ENCODE data around the gene PRPH.

PRPH gene

GRCh38 chr12:49340095-49340870 is 45.3 kb downstream of the PRPH start:
- in situ Hi-C loops (cut with MboI; ENCODE audit: low sequenced_read_pairs, unreplicated experiment): no loop called here
- no peak for DNase-seq (ENCODE audit: low spot score)

GRCh38 chr12:49340971-49341776 is 46.2 kb downstream of the PRPH start:
- DNase-seq (ENCODE audit: low spot score): no peak
- TF ChIP-seq CTCF (IDR thresholded peaks at IDR 0.05; ENCODE audit: borderline replicate concordance, control extremely low read depth, extremely low read depth, insufficient read depth, missing control alignments): no peak
- in situ Hi-C loops (cut with MboI; ENCODE audit: low sequenced_read_pairs, unreplicated experiment): no loop called here

More at GRCh38 chr12:49340095-49340870, 45.3 kb downstream of the PRPH start:
- no peak for TF ChIP-seq CTCF (IDR thresholded peaks at IDR 0.05; ENCODE audit: borderline replicate concordance, control extremely low read depth, extremely low read depth, insufficient read depth, missing control alignments)

- peak; percentile 26 for DNase-seq (ENCODE audit: low spot score)
- in situ Hi-C loops (cut with MboI; ENCODE audit: low sequenced_read_pairs, unreplicated experiment): no loop called here
These were observed 46.8 kb downstream of the PRPH start for GRCh38 chr12:49341777-49342065.

GRCh38 chr12:49342066-49342913 is 47.3 kb downstream of the PRPH start:
- in situ Hi-C loops (cut with MboI; ENCODE audit: low sequenced_read_pairs, unreplicated experiment): no loop called here
- DNase-seq (ENCODE audit: low spot score): peak; percentile 91
- peak; percentile 76 for TF ChIP-seq CTCF (IDR thresholded peaks at IDR 0.05; ENCODE audit: borderline replicate concordance, control extremely low read depth, extremely low read depth, insufficient read depth, missing control alignments)

More at GRCh38 chr12:49341777-49342065, 46.8 kb downstream of the PRPH start:
- no peak for TF ChIP-seq CTCF (IDR thresholded peaks at IDR 0.05; ENCODE audit: borderline replicate concordance, control extremely low read depth, extremely low read depth, insufficient read depth, missing control alignments)

GRCh38 chr12:49342914-49343731 is 48.2 kb downstream of the PRPH start:
- no peak for TF ChIP-seq CTCF (IDR thresholded peaks at IDR 0.05; ENCODE audit: borderline replicate concordance, control extremely low read depth, extremely low read depth, insufficient read depth, missing control alignments)

More at GRCh38 chr12:49342914-49343731, 48.2 kb downstream of the PRPH start:
- peak; percentile 51 for DNase-seq (ENCODE audit: low spot score)
- in situ Hi-C loops (cut with MboI; ENCODE audit: low sequenced_read_pairs, unreplicated experiment): no loop called here

Measured in GM13976 (cell line).